Activated CD8-positive, alpha-beta memory T cell treated with anti-CD3 and anti-CD28 coated beads, Interleukin-2, amount 50 U/mL, for 1 hour (primary cell): ENCODE measurements around the gene RAVER2.
"Not testable (repeated sequence)": the region's sequence is repeated elsewhere in the genome, so short reads cannot be mapped to it uniquely, and the experiment has no call there.

Experiments used
- DNase-seq: peaks from one replicate; pipeline ENCODE4 v3.0.0-alpha.2; 2020; ENCODE audit errors: extremely low read depth

RAVER2 gene, protein sequence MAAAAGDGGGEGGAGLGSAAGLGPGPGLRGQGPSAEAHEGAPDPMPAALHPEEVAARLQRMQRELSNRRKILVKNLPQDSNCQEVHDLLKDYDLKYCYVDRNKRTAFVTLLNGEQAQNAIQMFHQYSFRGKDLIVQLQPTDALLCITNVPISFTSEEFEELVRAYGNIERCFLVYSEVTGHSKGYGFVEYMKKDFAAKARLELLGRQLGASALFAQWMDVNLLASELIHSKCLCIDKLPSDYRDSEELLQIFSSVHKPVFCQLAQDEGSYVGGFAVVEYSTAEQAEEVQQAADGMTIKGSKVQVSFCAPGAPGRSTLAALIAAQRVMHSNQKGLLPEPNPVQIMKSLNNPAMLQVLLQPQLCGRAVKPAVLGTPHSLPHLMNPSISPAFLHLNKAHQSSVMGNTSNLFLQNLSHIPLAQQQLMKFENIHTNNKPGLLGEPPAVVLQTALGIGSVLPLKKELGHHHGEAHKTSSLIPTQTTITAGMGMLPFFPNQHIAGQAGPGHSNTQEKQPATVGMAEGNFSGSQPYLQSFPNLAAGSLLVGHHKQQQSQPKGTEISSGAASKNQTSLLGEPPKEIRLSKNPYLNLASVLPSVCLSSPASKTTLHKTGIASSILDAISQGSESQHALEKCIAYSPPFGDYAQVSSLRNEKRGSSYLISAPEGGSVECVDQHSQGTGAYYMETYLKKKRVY

GRCh38 chr1:64744492-64745180 lies at the start of gene RAVER2:
Gene RAVER2 (plus strand): TSS chr1:64745075. CDS start chr1:64745173, 98 bp downstream.
- DNase-seq: no peak

DNA sequence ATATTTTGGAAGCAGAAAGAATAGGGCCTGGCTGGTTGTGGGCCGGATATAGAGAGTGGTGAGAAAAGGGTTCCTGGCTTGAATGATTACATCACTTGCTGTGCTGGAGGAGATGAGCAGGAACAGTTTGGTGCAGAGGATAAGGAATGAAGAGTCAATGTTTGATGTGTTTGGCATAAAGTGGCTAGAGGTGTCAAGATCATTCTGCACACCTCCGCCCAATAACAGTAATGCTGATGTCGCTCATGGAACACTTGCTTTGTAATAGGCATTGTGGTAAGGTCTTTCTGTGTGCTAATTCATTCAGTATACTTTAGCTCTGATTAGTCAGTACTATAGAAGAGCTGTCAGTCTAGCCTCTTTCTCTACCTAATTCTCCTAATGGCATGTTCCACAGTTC lies 48.0 kb upstream of the RAVER2 start:
- no peak for DNase-seq

DNA sequence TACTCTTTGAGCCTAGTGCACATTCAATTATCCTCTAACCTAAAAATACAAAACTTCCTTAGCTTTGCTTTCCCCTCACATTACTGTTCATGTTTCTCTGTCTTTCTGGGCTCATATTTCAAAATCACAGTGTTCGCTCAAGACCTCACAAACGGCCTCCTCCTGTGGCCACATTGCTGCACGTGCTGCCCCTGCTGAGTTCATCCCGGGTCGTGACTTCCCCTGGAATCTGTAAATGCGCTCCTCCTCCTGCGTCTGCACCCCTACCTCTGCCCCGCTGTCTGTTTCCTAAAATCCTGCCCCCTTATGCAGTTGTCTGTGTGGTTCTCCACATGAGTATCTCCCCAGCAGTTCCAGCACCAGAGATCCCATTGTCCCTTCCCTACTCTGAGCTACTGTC lies 45.5 kb upstream of the RAVER2 start:
- no peak for DNase-seq

DNA sequence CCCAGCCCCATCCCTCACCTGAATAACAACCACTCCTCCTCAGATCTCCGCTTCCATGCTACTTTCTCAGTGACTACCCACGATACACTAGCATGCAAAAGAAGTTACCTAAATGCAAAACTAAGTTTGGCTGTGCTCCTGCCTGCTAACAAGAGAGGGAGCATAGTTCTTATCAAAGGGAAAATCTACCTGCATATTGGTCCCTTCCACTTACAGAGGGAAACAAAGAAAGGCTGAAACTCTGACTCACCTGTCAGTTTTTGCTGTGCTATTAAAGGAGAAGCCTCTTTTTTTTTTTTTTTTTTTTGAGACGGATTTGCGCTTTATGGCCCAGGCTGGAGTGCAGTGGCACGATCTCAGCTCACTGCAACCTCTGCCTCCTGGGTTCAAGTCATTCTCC lies 43.8 kb upstream of the RAVER2 start:
- no peak for DNase-seq

DNA sequence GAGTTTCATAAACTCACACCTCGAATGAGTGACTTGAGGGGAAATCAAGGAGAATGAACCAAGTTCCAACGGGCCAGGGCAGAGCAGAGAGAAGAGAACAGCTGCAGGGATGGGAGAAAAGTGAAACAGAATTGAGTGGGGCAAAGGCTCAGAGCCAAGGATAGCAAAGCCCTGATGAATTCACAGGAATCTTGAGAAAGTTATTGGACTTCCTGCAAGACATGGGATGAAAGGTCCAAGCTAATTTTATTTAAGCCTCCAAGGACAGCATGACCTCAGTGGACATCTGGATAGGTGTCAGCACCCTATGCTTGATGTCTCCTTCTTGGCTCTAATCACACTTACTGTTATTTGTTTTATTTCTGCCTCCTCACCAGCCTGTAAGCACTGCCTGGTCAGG lies 43.0 kb upstream of the RAVER2 start:
- no peak for DNase-seq

DNA sequence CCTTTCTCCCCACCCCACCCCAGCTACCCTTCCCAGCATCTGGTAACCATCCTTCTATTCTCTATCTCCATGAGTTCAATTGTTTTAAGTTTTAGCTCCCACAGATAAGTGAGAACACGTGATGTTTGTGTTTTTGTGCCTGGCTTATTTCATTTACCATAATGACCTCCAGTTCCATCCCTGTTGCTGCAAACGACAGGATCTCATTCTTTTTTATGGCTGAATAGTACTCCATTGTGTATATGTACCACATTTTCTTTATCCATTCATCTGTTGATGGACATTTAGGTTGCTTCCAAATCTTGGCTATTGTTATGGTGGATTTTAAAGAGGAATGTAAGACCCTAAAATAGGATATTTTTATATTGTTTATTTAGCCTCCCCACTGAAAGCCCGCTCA lies 42.2 kb upstream of the RAVER2 start:
- DNase-seq: not testable (repeated sequence)

DNA sequence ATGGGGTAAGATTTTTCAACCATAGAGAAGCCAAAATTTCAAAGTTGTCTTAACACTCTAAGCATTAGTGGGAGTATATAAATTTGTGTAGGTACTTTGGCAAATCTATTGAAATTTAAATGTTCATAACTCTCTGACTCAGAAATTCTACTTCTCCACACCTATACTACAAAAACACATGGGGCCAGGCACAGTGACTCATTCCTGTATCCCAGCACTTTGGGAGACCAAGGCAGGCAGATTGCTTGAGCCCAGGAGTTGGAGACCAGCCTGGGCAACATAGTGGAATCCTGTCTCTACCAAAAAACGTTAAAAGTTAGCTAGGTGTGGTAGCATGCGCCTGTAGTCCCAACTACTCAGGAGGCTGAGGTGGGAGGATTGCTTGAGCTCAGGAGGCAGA lies 41.3 kb upstream of the RAVER2 start:
- no peak for DNase-seq

DNA sequence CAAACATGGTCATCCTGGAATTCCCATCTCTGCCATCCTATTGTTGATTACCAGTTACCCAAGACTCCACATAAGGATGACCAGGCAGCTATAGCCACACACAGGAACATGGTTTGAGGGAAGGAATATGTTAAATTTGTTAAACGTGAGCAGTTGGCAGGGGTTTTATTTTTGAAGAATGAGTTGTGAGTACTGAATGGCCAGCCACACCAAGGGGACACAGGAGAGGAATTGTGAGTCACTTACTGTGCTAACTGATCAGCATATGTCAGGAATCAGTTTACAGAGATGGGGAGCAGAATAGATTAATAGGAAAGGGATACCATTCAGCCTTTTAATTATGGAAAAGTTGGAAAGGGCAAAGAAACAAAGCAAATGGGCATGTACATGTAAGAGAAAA lies 39.3 kb upstream of the RAVER2 start:
- no peak for DNase-seq

- DNase-seq: no peak
These were observed 33.6 kb upstream of the RAVER2 start for GRCh38 chr1:64711266-64711665.

DNA sequence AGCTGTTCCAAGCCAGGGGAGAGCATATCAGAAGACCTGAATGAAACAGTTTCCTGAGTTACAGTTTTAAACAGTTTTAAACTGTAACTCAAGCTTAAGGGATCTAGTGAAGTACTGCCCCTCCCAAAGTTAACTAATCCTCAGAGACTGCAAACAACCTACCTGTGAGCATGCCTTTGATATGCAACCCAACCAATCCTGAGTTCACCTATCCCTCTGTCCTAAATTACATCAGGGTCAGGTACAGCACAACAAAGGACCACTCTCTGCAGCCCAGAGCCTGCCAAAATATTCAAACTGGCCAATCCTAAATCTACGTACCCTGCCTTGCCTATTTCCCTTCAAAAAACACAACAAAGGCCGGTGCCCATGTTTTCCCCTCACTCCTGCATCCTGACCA lies 32.8 kb upstream of the RAVER2 start:
- no peak for DNase-seq

DNA sequence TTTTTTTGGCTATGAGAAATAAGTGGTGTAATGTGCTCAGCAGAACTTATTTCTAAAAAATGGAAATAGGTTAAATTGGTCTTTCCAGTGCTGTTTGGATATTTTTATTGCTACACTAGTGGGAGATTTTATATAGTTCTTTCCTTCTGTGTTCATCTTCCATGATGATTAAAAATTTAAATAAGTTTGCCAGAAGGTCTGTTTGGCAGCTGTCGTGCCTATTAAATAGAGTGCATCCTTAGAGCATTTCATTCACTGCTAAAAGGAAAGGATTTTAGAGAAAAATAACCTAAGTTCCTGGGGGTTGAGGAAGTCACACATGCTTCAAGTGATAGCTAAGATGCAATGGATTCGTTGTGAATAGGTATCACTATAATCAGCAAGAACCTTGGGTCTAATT lies 29.7 kb upstream of the RAVER2 start:
- no peak for DNase-seq

GRCh38 chr1:64721135-64721534 lies 23.7 kb upstream of the RAVER2 start:
- no peak for DNase-seq

GRCh38 chr1:64721576-64722145 lies 23.2 kb upstream of the RAVER2 start:
- no peak for DNase-seq

DNA sequence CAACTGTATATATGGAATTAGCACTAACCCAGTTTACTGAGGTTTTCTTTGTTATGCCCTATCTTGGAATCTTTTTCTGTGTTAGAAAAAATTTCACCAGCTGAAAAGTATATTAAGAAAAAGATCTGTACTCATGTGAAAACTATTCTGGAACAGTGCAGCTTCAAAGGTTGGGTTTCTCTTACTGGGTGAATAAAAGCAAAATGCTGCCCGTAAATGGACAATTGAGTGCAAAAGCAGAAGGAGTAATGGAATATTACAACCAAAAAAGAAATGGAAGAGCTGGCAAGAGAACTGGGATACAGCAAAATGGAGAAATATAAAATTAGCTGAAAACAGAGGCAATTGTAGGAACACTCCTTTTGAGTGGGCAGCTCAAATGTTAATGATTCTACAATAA lies 17.0 kb upstream of the RAVER2 start:
- no peak for DNase-seq

GRCh38 chr1:64733581-64734286 lies 11.1 kb upstream of the RAVER2 start:
- no peak for DNase-seq

GRCh38 chr1:64734287-64734652 lies 10.6 kb upstream of the RAVER2 start:
- DNase-seq: no peak

DNA sequence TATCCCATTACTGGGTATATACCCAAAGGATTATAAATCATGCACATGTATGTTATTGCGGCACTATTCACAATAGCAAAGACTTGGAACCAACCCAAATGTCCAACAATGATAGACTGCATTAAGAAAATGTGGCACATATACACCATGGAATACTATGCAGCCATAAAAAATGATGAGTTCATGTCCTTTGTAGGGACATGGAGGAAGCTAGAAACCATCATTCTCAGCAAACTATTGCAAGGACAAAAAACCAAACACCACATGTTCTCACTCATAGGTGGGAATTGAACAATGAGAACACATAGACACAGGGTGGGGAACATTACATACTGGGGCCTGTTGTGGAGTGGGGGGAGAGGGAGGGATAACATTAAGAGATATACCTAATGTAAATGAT lies 4.2 kb upstream of the RAVER2 start:
- DNase-seq: not testable (repeated sequence)

- DNase-seq: no peak
These were observed 852 bp upstream of the RAVER2 start for GRCh38 chr1:64743954-64744491.

GRCh38 chr1:64745181-64745985 lies 508 bp downstream of the RAVER2 start:
- DNase-seq: no peak
